ENCODE data around the gene PRKCZ. TPM values are rescaled to one million over a fixed set of nuclear protein-coding genes. Genes with fewer than 3 reads are reported as not detected.

The PRKCZ gene
- total and polyA plus RNA-seq, 9 of the 15 experiments (the other 6 are each of a cell fraction or from before 2014, with no cell fraction given): 0.07 to 3.1 (median 1.3) TPM

DNA sequence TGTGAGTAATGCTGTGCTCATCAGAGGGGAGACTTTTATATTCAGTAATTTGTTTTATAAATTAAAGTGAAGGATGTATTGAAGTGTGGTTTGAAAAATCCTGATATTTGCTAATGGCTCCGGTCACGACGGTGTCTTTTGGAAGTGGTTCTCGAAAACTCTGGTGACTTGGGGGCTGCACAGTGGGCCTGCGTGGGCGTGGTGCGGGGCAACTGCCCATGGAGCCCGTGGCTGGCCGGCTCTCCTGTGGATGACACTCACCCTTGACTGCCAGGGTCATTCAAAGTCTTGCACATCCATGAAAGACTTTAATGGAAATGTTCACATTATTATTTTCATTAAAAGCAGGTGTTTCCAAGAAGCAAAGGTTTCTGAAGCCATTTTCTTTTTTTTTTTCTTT is 136.7 kb downstream of the PRKCZ start:
- Histone ChIP-seq H2AFZ (ENCODE audit: low read depth, low read length) (no peak overlapping the region), H3K9me1 (ENCODE audit: control insufficient read depth, insufficient read depth, low read length) (no peaks in the 10 kb centered on the region), H3K4me3 (no peak overlapping the region), H3K4me2 (ENCODE audit: insufficient read depth, low read length) (no peak overlapping the region), H3K27me3 (ENCODE audit: control insufficient read depth in 2 of 2, insufficient read depth in 2 of 2, low read length in 2 of 2) (no peaks in the 10 kb centered on the region), H3K79me2 (ENCODE audit: control insufficient read depth, insufficient read depth, low read length) (peaks cover 16% of the 10 kb centered on the region), H3K36me3 (ENCODE audit: control insufficient read depth, insufficient read depth, low read length) (peaks cover 15% of the 10 kb centered on the region), H3K9ac (ENCODE audit: insufficient read depth in 1 of 2, low read depth in 2 of 2, low read length in 2 of 2) (peak overlapping the region in 1 of 2 experiments; percentile 68; a peak in 1 of 4 replicates), H3K9me3 (replicated peaks; ENCODE audit: control insufficient read depth, insufficient read depth, low read depth, low read length) (no peaks in the 10 kb centered on the region), H4K20me1 (replicated peaks; ENCODE audit: control insufficient read depth, insufficient read depth, low read length) (no peaks in the 10 kb centered on the region), H3K27ac (ENCODE audit: extremely low read depth, low read depth, low read length) (no peak overlapping the region), H3K4me1 (replicated peaks in 1 of 2; ENCODE audit: control insufficient read depth in 2 of 2, insufficient read depth in 2 of 2, low read length in 2 of 2) (peaks cover 16 to 69% of the 10 kb centered on the region in 2 experiments)
- TF ChIP-seq ZNF830 (CRISPR knock-in tag; IDR thresholded peaks at IDR 0.05): no peak
- intact Hi-C loops (cut with micrococcal nuclease) (no loop called here), in situ Hi-C loops (cut with MboI) (loop anchor here (25.0 kb wide), 1 partner anchor 350 kb away; the partner anchor contains the start of genes HES5 and PANK4)
- DNase-seq (ENCODE audit: extremely low read depth in 1 of 4, low spot score in 3 of 4) (no peak), ATAC-seq (no peak), FAIRE-seq (no peak)
- WGBS (ENCODE audit: insufficient coverage, low coverage, missing lambda C conversion rate): 79% methylated on average over 9 of the region's 9 CpGs
- CTCF ChIA-PET (ENCODE audit: low intra/inter-chr PET ratio): no interaction called here
- POLR2A ChIA-PET: interaction anchor here (0.6 to 1.6 kb wide), 3 partner anchors 12 to 263 kb away, joined by 3 to 8 read pairs (median 3); no protein-coding TSS in a partner anchor
- no TSS peak for BruUV-seq (replicated peaks)

DNA sequence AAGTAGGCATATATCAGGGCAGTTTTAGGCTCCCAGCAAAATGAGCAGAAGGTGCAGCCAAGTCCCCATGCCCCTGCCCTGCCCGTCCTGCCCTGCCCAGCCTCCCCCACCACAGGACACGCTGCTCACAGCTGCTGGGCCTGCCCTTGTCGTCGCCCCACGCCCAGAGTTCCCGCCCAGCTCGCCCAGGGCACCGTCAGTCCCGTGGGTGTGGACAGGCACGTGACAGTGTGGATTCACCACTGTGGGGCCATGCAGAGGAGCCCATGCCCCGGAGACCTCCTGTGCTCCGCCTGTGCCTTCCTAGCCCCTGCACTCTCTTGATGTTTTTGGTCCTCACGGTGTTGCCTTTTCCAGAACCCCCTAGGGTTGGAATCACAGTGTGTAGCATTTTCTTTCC is 137.4 kb downstream of the PRKCZ start:
- Histone ChIP-seq H2AFZ (ENCODE audit: low read depth, low read length) (no peak overlapping the region), H4K20me1 (replicated peaks; ENCODE audit: control insufficient read depth, insufficient read depth, low read length) (no peaks in the 10 kb centered on the region), H3K4me3 (no peak overlapping the region), H3K9me3 (replicated peaks; ENCODE audit: control insufficient read depth, insufficient read depth, low read depth, low read length) (no peaks in the 10 kb centered on the region), H3K36me3 (ENCODE audit: control insufficient read depth, insufficient read depth, low read length) (peaks cover 22% of the 10 kb centered on the region), H3K4me1 (replicated peaks in 1 of 2; ENCODE audit: control insufficient read depth in 2 of 2, insufficient read depth in 2 of 2, low read length in 2 of 2) (peaks cover 21 to 70% of the 10 kb centered on the region in 2 experiments), H3K27ac (ENCODE audit: extremely low read depth, low read depth, low read length) (no peak overlapping the region), H3K79me2 (ENCODE audit: control insufficient read depth, insufficient read depth, low read length) (peaks cover 23% of the 10 kb centered on the region), H3K9me1 (ENCODE audit: control insufficient read depth, insufficient read depth, low read length) (no peaks in the 10 kb centered on the region), H3K9ac (ENCODE audit: insufficient read depth in 1 of 2, low read depth in 2 of 2, low read length in 2 of 2) (peak overlapping the region in 1 of 2 experiments; percentile 41; a peak in 2 of 4 replicates), H3K27me3 (ENCODE audit: control insufficient read depth in 2 of 2, insufficient read depth in 2 of 2, low read length in 2 of 2) (no peaks in the 10 kb centered on the region), H3K4me2 (ENCODE audit: insufficient read depth, low read length) (no peak overlapping the region)
- intact Hi-C loops (cut with micrococcal nuclease) (no loop called here), in situ Hi-C loops (cut with MboI) (loop anchor here (25.0 kb wide), 1 partner anchor 350 kb away; the partner anchor contains the start of genes HES5 and PANK4)
- ATAC-seq (no peak), FAIRE-seq (no peak), DNase-seq (ENCODE audit: extremely low read depth in 1 of 4, low spot score in 3 of 4) (no peak)
- TF ChIP-seq HMGN3 (IDR thresholded peaks at IDR 0.05; ENCODE audit: borderline replicate concordance, extremely low read depth, insufficient read length, low read depth, low read length) (peak; percentile 26), POLR2G (IDR thresholded peaks at IDR 0.05; ENCODE audit: low read depth, low read length) (peak; percentile 52), HNRNPLL (IDR thresholded peaks at IDR 0.05; ENCODE audit: low read depth, low read length, poor library complexity, severe bottlenecking) (no peak)
- 79% methylated on average over 13 of the region's 13 CpGs for WGBS (ENCODE audit: insufficient coverage, low coverage, missing lambda C conversion rate)
- CTCF ChIA-PET (ENCODE audit: low intra/inter-chr PET ratio): no interaction called here
- POLR2A ChIA-PET: interaction anchor here (0.6 to 1.6 kb wide), 2 partner anchors 13 to 264 kb away, joined by 3 to 8 read pairs; no protein-coding TSS in a partner anchor
- BruUV-seq (replicated peaks): no TSS peak
